ENCODE results near the gene RALGAPA2.

The RALGAPA2 gene

GRCh38 chr20:20368418-20369249 lies 343.8 kb downstream of the RALGAPA2 start:
- TF ChIP-seq CTCF (IDR thresholded peaks at IDR 0.05), result no peak

- no peak for TF ChIP-seq CTCF (IDR thresholded peaks at IDR 0.05)
Measured at GRCh38 chr20:20367575-20368417, 344.6 kb downstream of the RALGAPA2 start, which contains the start of gene INSM1. Gene INSM1 (plus strand): TSS chr20:20368104. CDS start chr20:20368268, 164 bp downstream.

GRCh38 chr20:20366876-20367574 lies 345.4 kb downstream of the RALGAPA2 start:
- TF ChIP-seq CTCF (IDR thresholded peaks at IDR 0.05), result no peak

GRCh38 chr20:20366551-20366875 lies 345.9 kb downstream of the RALGAPA2 start:
- TF ChIP-seq CTCF (IDR thresholded peaks at IDR 0.05), result no peak

- no peak for TF ChIP-seq CTCF (IDR thresholded peaks at IDR 0.05)
Measured at GRCh38 chr20:20365480-20366161, 346.8 kb downstream of the RALGAPA2 start.

- TF ChIP-seq CTCF (IDR thresholded peaks at IDR 0.05), result no peak
Measured at GRCh38 chr20:20364593-20365479, 347.6 kb downstream of the RALGAPA2 start.

Data from LNCAP (cell line).